NCI-H2081 treated with DMSO at 0.1 percent for 48 hours (cell line): ENCODE measurements around the gene KLHL10.
"Not testable (repeated sequence)": the region's sequence is repeated elsewhere in the genome, so short reads cannot be mapped to it uniquely, and the experiment has no call there.

ENCODE experiments used
- DNase-seq: peaks from one replicate; lab custom pipeline; 2025; lab: John Stamatoyannopoulos, UW

Gene KLHL10

DNA sequence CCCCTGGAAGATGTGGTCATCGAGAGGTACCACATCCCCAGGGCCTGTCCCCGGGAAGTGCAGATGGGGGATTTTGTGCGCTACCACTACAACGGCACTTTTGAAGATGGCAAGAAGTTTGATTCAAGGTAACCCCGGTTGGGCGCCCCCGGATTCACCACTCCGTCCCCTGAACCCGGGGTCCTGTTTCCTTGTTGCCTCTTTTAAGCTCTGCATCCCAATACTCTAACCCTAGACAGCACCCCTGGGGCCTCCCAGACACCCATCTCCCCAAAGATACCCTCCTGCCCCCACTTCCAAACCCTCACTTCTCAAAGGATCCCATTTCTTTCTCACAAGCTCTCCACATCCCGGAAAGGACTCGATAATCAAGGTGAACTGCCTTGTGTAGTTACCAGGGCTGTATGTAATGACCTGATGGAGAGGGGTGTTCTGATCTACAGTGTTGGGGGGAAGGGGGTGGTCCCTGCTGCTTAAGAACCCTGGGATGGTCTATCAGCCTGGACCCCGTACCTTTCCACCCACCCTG is 24.4 kb upstream of the KLHL10 start:
- DNase-seq, result no peak

- no peak for DNase-seq
These were observed 23.9 kb upstream of the KLHL10 start for GRCh38 chr17:41813699-41814124.

DNA sequence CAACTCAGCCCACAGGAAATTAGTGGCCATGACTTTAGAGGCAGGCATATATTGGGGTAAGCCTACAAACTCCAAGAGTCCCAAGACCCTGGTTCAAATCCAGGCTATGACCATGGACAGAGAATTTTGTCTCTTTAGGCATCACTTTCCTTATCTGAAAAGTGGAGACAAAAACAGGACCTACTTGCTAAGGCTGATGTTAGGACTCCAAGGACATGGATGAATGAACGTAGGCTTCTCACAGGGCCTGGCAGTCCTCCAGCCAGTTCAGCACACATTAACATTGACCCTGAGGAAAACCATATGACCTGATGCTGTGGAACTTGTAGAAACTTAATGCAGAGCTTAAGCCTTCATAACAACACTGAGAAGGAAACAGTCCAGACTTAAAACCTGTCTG is 23.4 kb upstream of the KLHL10 start:
- DNase-seq, result no peak

- DNase-seq, result no peak
These were observed 20.8 kb upstream of the KLHL10 start for GRCh38 chr17:41816637-41817320.

DNA sequence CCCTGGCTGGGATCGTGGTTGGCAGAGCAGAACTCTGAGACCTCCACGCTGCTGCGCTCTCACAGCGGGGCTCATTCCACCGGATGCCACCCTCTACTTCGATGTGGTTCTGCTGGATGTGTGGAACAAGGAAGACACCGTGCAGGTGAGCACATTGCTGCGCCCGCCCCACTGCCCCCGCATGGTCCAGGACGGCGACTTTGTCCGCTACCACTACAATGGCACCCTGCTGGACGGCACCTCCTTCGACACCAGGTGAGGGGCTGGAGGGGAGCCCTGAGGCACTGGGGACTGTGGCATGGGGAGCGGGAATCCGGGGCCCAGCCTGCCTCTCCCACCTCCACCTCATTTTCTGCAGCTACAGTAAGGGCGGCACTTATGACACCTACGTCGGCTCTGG is 19.6 kb upstream of the KLHL10 start:
- no peak for DNase-seq

DNA sequence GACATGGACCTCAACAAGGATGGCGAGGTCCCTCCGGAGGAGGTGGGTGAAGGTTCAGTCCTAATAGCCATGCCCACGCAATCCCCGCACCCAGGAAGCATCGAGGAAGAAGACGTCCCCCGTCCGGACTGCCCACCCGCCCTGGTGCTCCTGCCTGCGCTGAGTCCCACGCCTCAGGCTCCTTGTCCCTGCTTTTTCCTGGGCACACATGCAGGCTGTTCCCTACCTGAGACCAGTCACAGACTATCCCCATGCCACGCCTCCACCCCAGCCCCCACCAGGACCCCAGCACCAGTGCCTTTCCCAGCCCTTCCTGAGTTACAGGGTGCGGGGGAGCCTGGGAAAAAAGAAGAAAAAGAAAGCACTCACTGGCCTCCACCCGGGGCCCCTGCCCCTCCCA is 15.8 kb upstream of the KLHL10 start:
- no peak for DNase-seq

GRCh38 chr17:41822216-41823140 is 15.1 kb upstream of the KLHL10 start:
- DNase-seq, result no peak

DNA sequence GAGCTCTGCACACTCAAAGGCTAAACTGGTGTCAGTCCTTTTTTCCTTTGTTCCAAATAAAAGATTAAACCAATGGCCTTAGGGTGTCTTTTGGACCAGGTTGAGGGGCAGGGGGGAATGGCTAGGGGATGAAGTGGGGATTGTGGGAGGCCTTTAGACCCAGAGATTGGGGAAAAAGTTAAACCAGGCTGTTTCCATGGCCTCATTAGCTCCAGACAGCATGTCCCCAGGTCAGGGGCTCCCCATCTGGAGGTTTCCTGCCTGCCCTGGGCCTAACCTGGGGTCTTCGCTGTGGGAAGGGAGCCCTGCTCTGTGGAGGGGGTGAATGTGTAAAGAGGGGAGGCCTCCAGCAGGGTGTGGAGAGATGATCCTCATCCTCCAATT is 14.5 kb upstream of the KLHL10 start:
- DNase-seq, result no peak

DNA sequence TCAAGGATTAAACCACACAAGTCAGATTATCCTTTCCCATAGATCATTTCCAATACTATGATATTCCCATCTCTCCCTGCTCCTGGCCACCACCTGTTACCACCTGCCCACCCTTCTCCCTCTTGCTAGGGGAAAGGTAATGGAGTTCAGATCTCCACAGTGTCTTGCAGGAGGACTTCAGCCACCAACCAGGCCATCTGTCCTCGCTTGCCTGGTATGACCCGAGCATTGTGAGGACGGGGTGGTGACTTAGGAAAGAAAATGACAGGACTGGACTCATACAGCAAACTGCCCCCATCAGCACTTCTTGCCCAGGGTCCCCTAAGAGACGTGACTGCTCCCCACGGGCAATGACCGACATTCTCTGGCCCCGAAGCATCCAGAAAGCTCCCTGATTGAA is 14.0 kb upstream of the KLHL10 start:
- DNase-seq, result no peak

DNA sequence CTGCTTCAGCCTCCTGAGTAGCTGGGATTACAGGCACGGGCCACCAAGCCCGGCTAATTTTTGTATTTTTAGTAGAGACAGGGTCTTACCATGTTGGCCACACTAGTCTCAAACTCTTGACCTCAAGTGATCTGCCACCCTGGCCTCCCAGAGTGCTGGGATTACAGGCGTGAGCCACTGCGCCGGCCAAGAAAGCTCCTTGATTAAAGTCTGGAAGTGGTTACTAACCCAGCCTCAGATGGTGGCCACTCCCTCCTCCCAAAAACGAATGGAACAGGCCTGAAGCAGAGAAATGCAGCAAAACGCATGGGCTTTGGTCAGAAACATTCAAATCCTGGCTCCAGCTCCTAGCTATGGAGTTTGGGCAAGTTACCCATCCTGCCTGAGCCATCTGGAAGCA is 13.5 kb upstream of the KLHL10 start:
- DNase-seq, result no peak

- no peak for DNase-seq
These were observed 12.3 kb upstream of the KLHL10 start for GRCh38 chr17:41825175-41825845.

- not testable (repeated sequence) for DNase-seq
These were observed 7.7 kb upstream of the KLHL10 start for GRCh38 chr17:41829961-41830360.

DNA sequence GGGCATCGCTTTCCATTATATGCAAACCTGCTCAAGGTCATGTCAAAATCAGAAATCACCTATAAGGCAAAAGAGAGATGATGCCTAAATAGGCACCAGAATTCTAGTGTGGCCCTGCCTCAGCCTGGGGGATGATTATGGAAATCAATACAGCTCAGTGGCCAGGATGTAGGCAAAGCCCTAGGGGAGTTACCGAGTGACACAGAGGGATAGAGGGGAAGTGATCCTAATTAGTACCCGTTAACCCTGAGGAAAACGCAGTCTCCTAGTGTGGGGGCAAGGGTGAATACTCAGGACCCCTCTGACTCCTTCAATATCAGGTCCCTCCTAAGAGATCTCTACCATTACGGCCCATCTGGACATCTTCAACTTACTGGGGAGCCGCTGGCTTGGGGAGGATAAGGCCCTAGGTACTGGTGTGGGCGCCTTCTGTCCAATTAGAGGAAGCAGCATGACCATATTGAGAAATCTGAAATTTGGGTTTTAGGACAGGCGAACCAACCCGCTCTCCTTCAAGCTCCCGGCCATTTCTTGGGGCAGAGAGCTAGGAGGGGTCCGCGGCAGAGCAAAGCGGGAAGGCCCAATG is 2.3 kb upstream of the KLHL10 start:
- no peak for DNase-seq

GRCh38 chr17:41835800-41836549 is 1.6 kb upstream of the KLHL10 start, which contains the start of gene NT5C3B:
Gene NT5C3B, minus strand, starts transcription at chr17:41836232. Its CDS starts 39 bp downstream, at chr17:41836193.
- no peak for DNase-seq

DNA sequence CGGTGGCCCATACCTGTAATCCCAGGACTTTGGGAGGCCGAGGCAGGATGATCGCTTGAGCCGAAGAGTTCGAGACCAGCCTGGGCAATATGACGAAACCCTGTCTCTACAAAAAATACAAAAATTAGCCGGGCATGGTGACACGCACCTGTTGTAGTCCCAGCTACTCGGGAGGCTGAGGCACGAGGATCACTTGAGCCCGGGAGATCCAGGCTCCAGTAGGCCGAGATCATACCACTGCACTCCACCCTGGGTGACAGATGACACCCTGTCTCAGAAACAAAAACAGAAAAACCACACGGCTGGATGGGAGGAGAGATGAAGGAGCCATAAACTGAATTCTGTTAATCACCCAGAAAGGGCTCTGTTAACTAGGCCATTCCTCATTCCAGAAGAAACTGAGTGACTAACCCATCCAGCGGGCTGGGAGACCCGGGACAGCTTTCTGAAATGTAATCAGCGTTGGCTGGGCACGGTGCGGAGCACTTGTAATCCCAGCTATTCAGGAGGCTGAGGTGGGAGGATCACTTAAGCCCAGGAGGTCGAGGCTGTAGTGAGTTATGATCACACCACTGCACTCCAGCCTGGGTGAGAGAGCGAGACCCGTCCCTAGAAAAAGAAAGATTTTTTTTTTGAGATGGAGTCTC is 952 bp upstream of the KLHL10 start:
- no peak for DNase-seq

DNA sequence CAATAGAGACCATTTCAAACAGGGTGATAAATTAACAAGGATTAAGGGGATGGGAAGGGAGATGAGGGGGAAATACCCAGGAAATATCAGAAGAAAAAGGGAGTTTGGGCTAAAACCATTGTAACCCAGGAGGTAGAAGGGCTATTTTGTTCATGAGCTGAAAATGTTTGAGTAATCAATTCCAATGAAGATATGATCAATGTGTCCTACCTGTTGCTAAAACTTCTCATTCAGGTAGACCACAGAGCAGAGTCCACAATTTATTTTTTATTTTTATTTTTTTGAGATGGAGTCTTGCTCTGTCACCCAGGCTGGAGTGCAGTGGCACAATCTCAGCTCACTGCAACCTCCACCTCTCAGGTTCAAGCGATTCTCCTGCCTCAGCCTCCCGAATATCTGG is 1.8 kb downstream of the KLHL10 start:
- not testable (repeated sequence) for DNase-seq

DNA sequence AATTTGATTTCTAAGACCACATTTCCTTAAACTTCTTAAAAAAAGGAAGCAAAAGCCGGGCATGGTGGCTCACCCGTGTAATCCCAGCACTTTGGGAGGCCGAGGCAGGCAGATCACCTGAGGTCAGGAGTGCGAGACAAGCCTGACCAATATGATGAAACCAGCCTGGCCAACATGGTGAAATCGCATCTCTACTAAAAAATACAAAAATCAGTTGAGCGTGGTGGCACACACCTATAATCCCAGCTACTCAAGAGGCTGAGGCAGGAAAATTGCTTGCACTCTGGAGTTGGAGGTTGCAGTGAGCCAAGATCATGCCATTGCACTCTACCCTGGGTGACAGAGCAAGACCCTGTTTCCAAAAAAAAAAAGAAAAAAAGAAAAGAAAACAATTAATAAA is 3.2 kb downstream of the KLHL10 start:
- not testable (repeated sequence) for DNase-seq

GRCh38 chr17:41844971-41845370 is 7.3 kb downstream of the KLHL10 start:
- no peak for DNase-seq

DNA sequence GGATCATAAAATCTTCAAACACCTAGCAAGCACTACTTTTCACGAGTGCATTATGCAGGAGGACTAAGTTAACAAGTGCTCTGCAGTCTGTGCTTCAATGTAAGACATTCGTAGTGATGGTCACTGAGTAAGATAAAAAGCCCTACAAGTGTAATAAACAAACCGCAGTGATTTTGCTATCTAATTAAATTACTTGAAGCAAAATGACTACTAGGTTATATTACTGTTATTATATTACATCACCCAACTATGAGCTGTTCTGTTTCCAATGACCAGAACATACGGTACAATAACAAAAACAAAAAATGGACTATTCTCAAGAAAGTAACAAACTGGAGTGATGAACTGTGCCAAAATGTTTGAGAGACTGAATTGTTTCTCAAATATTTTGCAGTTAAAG is 11.2 kb downstream of the KLHL10 start:
- no peak for DNase-seq

GRCh38 chr17:41849251-41849990 is 11.8 kb downstream of the KLHL10 start:
- no peak for DNase-seq
